SH-SY5Y (cell line): ENCODE measurements around the gene RAD9A.

ENCODE experiments used
- GATA2 ChIP-seq: IDR thresholded peaks from 2 replicates; pipeline ENCODE4 v1.6.1; 2011; ENCODE audit warnings: mild to moderate bottlenecking, low read depth, low read length
- GATA3 ChIP-seq: IDR thresholded peaks from 2 replicates; pipeline ENCODE4 v1.6.1; 2011; ENCODE audit warnings: low read depth, mild to moderate bottlenecking, low read length, moderate library complexity

RAD9A gene

GRCh38 chr11:67376063-67376820, 15.5 kb upstream of the RAD9A start:
- TF ChIP-seq GATA2 (no peak), GATA3 (no peak)

GRCh38 chr11:67376873-67377808, 14.6 kb upstream of the RAD9A start:
- no peak for TF ChIP-seq GATA3
- TF ChIP-seq GATA2 = no peak

- TF ChIP-seq GATA3 (no peak), GATA2 (no peak)
Observed at GRCh38 chr11:67378544-67378943, 13.2 kb upstream of the RAD9A start.

GRCh38 chr11:67379061-67380058, 12.4 kb upstream of the RAD9A start:
- TF ChIP-seq GATA2 = 0 out of 2 replicates have a peak, but pooled peaks have one; percentile 10
- TF ChIP-seq GATA3 = no peak

- TF ChIP-seq GATA2 (no peak), GATA3 (no peak)
Observed at GRCh38 chr11:67381244-67381972, 10.4 kb upstream of the RAD9A start.

GRCh38 chr11:67382276-67383136, 9.3 kb upstream of the RAD9A start:
- TF ChIP-seq GATA2 (0 out of 2 replicates have a peak, but pooled peaks have one; percentile 26), GATA3 (no peak)

GRCh38 chr11:67384851-67385366, 6.9 kb upstream of the RAD9A start:
- TF ChIP-seq GATA3 = no peak
- TF ChIP-seq GATA2 = no peak

GRCh38 chr11:67387069-67387468, 4.7 kb upstream of the RAD9A start:
- TF ChIP-seq GATA2 (no peak), GATA3 (no peak)

GRCh38 chr11:67387518-67387917, 4.3 kb upstream of the RAD9A start:
- TF ChIP-seq GATA3 (no peak), GATA2 (no peak)

GRCh38 chr11:67389477-67389876, 2.3 kb upstream of the RAD9A start:
- TF ChIP-seq GATA2 = no peak
- no peak for TF ChIP-seq GATA3

- no peak for TF ChIP-seq GATA3
- no peak for TF ChIP-seq GATA2
Observed at GRCh38 chr11:67390947-67391303, 861 bp upstream of the RAD9A start.

- TF ChIP-seq GATA2 = no peak
- no peak for TF ChIP-seq GATA3
Observed at GRCh38 chr11:67392183-67392715, 463 bp downstream of the RAD9A start.
